Astrocyte (in vitro differentiated cells and primary cell): ENCODE data around the gene ANKRD34A. TPM values are rescaled to one million over a fixed set of nuclear protein-coding genes. Genes with fewer than 3 reads are reported as not detected.

Experiments used
- DNase-seq: peaks from one replicate; pipeline ENCODE4 v3.0.0-alpha.2; 2010; ENCODE audit warnings: low read depth
- FAIRE-seq: peaks from 2 replicates; lab custom pipeline; 2011; peaks lifted over from hg19 to GRCh38; lab: Jason Lieb, UNC
- H2AFZ ChIP-seq: 2 replicates; pipeline ENCODE4 v1.6.0; 2012; ENCODE audit warnings: low read depth, low read length, inconsistent platforms
- H3K27ac ChIP-seq: 2 replicates; pipeline ENCODE4 v1.5.1; 2011; ENCODE audit warnings: low read depth, low read length, inconsistent platforms
- H3K27me3 ChIP-seq: 2 replicates; pipeline ENCODE4 v1.6.0; 2011; ENCODE audit warnings: low read length, inconsistent platforms; ENCODE audit not compliant: insufficient read depth
- H3K36me3 ChIP-seq: 2 replicates; pipeline ENCODE4 v1.5.1; 2011; ENCODE audit warnings: low read length, inconsistent platforms; ENCODE audit not compliant: insufficient read depth
- H3K4me1 ChIP-seq: 2 replicates; pipeline ENCODE4 v1.5.1; 2011; ENCODE audit warnings: low read length, inconsistent platforms; ENCODE audit not compliant: insufficient read depth
- H3K4me2 ChIP-seq: 2 replicates; pipeline ENCODE4 v1.6.0; 2012; ENCODE audit warnings: low read length, inconsistent platforms
- H3K4me3 ChIP-seq: 2 replicates; pipeline ENCODE4 v1.5.1; 2011; ENCODE audit warnings: low read depth, mild to moderate bottlenecking, low read length, inconsistent platforms; ENCODE audit not compliant: insufficient read depth
- H3K79me2 ChIP-seq: 2 replicates; pipeline ENCODE4 v1.6.0; 2012; ENCODE audit warnings: mild to moderate bottlenecking, low read length, inconsistent platforms; ENCODE audit not compliant: insufficient read depth
- H3K9ac ChIP-seq: 2 replicates; pipeline ENCODE4 v1.6.0; 2012; ENCODE audit warnings: mild to moderate bottlenecking, low read length, inconsistent platforms
- H3K9me3 ChIP-seq: 2 replicates; pipeline ENCODE4 v1.5.1; 2012; ENCODE audit warnings: low read depth, mild to moderate bottlenecking, low read length, inconsistent platforms; ENCODE audit not compliant: insufficient read depth
- H4K20me1 ChIP-seq: 2 replicates; pipeline ENCODE4 v1.6.0; 2012; ENCODE audit warnings: low read length, inconsistent platforms; ENCODE audit not compliant: insufficient read depth
- H3K27ac Mint-ChIP-seq: one replicate; pipeline ENCODE4 v1.8.0; 2021; ENCODE audit warnings: mild to moderate bottlenecking, mixed read lengths; ENCODE audit not compliant: unreplicated experiment
- H3K27me3 Mint-ChIP-seq: one replicate; pipeline ENCODE4 v1.8.0; 2021; ENCODE audit warnings: low read depth, mixed read lengths; ENCODE audit not compliant: unreplicated experiment
- H3K36me3 Mint-ChIP-seq: one replicate; pipeline ENCODE4 v1.8.0; 2021; ENCODE audit warnings: low read depth, mixed read lengths; ENCODE audit not compliant: unreplicated experiment
- H3K4me1 Mint-ChIP-seq: one replicate; pipeline ENCODE4 v1.8.0; 2021; ENCODE audit warnings: low read depth, mixed read lengths; ENCODE audit not compliant: unreplicated experiment
- H3K4me3 Mint-ChIP-seq: one replicate; pipeline ENCODE4 v1.8.0; 2021; ENCODE audit warnings: mild to moderate bottlenecking, moderate library complexity, mixed read lengths; ENCODE audit not compliant: unreplicated experiment
- H3K9me3 Mint-ChIP-seq: one replicate; pipeline ENCODE4 v1.8.0; 2021; ENCODE audit warnings: mild to moderate bottlenecking, mixed read lengths; ENCODE audit not compliant: unreplicated experiment
- EZH2 ChIP-seq: IDR thresholded peaks from 2 replicates; pipeline ENCODE4 v1.6.1; 2012; ENCODE audit warnings: mild to moderate bottlenecking, low read length, inconsistent platforms; ENCODE audit not compliant: insufficient read depth
- total RNA-seq: library from RNA; stranded (reverse); gene quantifications from 2 replicates; pipeline ENCODE4 v1.2.1, GENCODE V29; 2021
- TF ChIP-seq, protein P1 (sequence below): IDR thresholded peaks from 2 replicates; pipeline ENCODE4 v1.5.1; 2011; ENCODE audit warnings: low read depth, mild to moderate bottlenecking, inconsistent platforms, low read length, moderate library complexity; ENCODE audit not compliant: insufficient read depth

The ANKRD34A gene
- total RNA-seq, 1 donor from 2014 or later = 5.8 TPM

DNA sequence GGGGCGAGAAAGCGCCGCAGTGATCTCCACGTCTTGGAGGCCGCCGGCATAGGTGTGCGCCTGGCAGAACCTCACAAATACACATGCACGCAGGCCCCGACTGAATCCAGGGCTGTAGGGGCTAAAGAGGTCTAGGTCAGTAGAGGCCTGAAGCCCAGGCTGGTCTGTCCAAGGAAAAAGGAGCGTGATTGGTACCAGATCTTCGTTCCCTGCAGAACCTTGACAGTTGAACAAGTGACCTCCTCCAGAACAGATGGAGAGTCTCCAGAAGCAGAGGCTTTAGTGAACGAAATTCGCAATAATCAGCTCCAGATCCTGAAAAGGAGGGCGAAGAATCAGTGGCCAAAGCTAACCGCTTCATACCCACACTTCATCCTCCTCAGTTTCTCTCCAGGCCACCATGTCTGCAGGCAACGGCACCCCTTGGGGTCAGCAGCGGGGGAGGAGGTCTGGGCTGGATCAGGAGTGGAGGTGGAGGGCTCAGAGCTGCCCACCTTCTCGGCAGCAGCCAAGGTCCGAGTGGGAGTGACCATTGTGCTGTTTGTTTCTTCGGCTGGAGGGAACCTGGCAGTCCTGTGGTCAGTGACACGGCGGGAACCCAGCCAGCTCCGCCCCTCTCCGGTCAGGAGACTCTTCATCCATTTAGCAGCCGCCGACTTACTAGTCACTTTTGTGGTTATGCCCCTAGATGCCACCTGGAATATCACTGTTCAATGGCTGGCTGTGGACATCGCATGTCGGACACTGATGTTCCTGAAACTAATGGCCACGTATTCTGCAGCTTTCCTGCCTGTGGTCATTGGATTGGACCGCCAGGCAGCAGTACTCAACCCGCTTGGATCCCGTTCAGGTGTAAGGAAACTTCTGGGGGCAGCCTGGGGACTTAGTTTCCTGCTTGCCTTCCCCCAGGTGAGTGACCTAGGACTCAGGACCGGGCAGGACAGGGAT is 45.1 kb downstream of the ANKRD34A start:
- Mint-ChIP-seq H3K36me3 (peaks cover 5% of the 10 kb centered on the region), H3K4me3 (peak overlapping the region; percentile 89), H3K9me3 (no peaks in the 10 kb centered on the region), H3K27ac (peak overlapping the region; percentile 34), H3K4me1 (peaks cover 15% of the 10 kb centered on the region), H3K27me3 (no peaks in the 10 kb centered on the region)
- no peaks in the 10 kb centered on the region for H3K27me3 ChIP-seq
- H3K4me1 ChIP-seq = peaks cover 20% of the 10 kb centered on the region
- TF ChIP-seq, protein P1, sequence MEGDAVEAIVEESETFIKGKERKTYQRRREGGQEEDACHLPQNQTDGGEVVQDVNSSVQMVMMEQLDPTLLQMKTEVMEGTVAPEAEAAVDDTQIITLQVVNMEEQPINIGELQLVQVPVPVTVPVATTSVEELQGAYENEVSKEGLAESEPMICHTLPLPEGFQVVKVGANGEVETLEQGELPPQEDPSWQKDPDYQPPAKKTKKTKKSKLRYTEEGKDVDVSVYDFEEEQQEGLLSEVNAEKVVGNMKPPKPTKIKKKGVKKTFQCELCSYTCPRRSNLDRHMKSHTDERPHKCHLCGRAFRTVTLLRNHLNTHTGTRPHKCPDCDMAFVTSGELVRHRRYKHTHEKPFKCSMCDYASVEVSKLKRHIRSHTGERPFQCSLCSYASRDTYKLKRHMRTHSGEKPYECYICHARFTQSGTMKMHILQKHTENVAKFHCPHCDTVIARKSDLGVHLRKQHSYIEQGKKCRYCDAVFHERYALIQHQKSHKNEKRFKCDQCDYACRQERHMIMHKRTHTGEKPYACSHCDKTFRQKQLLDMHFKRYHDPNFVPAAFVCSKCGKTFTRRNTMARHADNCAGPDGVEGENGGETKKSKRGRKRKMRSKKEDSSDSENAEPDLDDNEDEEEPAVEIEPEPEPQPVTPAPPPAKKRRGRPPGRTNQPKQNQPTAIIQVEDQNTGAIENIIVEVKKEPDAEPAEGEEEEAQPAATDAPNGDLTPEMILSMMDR = no peak
- TF ChIP-seq EZH2 = no peak
- peak overlapping the region; percentile 90 for H3K27ac ChIP-seq
- no peaks in the 10 kb centered on the region for H3K9me3 ChIP-seq
- DNase-seq (peak; percentile 54), FAIRE-seq (no peak)
- H3K36me3 ChIP-seq = peaks cover 8% of the 10 kb centered on the region
- peaks cover 17% of the 10 kb centered on the region for H3K79me2 ChIP-seq
- peak overlapping the region; percentile 92 for H3K4me3 ChIP-seq
- H3K9ac ChIP-seq = peak overlapping the region; percentile 90
- peak overlapping the region; percentile 99 for H3K4me2 ChIP-seq
- peak overlapping the region; percentile 85 for H2AFZ ChIP-seq
- no peaks in the 10 kb centered on the region for H4K20me1 ChIP-seq

DNA sequence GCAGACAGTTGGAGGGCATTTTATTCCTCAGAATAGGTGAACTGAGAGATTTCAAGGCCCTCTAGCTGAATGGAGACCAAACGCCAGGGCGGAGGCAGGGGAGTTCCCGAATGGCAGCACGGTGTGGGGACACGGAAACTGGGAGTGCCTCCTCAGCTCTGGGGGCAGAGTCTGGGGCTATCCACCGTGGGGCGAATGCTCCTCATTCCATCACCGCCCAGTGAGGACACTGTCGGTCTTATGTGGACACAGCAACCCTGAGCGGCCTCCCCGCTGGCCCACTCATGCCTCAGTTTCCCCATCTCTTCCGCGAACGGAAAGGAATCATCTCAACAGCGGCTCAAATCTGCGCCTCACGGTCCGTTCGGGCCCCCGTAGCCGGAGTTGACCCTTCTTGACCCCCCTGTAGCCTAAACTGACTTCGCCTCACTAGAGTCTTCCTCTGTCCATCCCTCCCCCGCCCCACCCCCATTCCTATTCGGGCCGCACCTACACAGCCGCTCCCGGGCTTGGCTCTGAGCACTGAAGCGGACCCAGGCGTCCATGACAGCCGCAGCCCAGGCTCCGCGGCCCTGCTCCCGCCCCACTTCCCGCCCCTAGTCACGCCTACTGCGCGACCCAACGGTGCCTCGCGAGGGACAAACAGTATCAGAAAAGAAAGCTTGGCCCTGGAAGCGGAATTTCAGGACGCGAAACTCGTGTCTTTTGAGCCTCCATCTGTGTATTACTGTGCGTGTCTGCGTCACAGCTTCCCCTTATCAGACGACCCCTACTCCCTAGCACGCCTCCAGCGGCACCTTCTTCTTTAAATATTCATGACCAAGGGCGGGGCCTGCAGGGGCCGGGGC is 46.0 kb downstream of the ANKRD34A start, which contains the start of gene PEX11B:
Gene PEX11B (minus strand): TSS at position 574 of the 848 bp plus-strand sequence. CDS start 29 bp downstream, at position 545.
- peaks cover 5% of the 10 kb centered on the region for H3K36me3 Mint-ChIP-seq
- Histone ChIP-seq H3K27me3 (no peaks in the 10 kb centered on the region), H3K27ac (peak within 1 kb of the TSS; percentile 90), H3K36me3 (peaks cover 8% of the 10 kb centered on the region), H3K9me3 (no peaks in the 10 kb centered on the region), H3K4me2 (peak within 1 kb of the TSS; percentile 99), H3K4me3 (peak within 1 kb of the TSS; percentile 92), H3K4me1 (peaks cover 20% of the 10 kb centered on the region), H4K20me1 (no peaks in the 10 kb centered on the region), H3K79me2 (peaks cover 16% of the 10 kb centered on the region), H2AFZ (peak within 1 kb of the TSS; percentile 85), H3K9ac (peak within 1 kb of the TSS; percentile 90)
- TF ChIP-seq EZH2 = no peak
- TF ChIP-seq, protein P1 = no peak
- FAIRE-seq = no peak
- H3K4me1 Mint-ChIP-seq = peaks cover 15% of the 10 kb centered on the region
- no peaks in the 10 kb centered on the region for H3K27me3 Mint-ChIP-seq
- peak; percentile 88 for DNase-seq
- no peaks in the 10 kb centered on the region for H3K9me3 Mint-ChIP-seq
- H3K27ac Mint-ChIP-seq = peak within 1 kb of the TSS; percentile 83
- H3K4me3 Mint-ChIP-seq = peak within 1 kb of the TSS; percentile 89
